Stromal cell of bone marrow (primary cell): Measurements from ENCODE around the gene TSC22D2.
"Not testable (repeated sequence)": the region's sequence is repeated elsewhere in the genome, so short reads cannot be mapped to it uniquely, and the experiment has no call there.

Experiments used
- DNase-seq: peaks from one replicate; pipeline ENCODE4 v3.0.0-alpha.2; 2012; ENCODE audit warnings: low read depth

The TSC22D2 gene

DNA sequence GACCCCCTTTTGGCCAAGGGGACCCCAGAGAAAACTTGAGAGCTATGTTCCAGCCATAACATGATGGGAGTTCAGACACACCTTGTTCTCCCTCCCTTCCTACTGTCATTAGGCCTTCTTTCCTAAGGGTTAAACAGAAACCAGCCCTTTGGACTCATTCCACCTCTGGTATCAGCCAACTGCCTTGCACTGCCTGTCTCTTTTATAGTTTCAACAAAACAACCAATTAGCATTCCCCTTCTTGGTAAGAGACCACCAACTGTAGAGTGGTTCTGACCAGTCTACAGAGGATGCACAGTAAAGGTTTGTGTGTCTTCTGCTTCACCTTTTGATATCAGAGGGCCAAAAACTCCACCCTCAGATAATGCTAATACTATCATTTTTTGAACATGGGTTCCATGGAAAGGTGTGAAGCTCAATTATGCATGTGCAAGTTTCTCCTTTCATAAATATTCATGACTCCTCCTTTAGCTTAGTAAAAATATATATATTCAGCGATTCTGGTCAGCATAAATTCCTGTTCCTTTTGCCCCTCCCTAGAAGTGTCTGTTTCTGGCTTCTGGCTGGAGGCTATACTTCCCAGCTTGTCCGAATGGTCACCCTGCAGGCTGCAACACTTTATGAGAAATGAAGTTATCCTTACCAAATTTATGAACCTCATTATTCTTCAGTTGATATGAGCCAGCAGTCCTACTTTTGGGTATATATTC is 82.3 kb downstream of the TSC22D2 start:
- DNase-seq = no peak

DNA sequence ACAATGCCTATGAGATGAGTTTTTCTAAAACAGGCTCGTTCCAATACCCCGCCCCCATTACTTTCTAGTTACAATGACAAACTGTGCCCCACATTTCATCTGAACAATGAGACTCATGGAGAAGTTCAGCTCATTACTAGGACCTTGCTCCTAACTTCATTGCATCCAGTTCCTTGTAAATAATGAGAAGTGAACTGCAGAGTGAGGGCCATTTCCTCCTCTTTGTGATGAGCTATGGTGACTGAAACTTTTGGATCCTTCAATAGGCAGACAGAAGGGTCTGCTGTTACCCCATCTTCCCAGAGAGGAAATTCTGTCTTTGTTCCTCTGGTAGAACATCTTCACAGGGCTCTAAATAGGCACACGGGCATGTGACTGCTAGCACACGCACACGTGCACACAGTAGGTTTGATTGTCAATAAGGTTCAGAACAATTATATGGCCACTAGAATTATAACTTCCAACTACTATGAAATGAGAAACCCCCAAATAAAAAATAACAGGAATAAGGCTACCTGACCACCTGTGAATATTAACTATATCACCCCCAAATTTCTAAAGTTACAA is 86.4 kb downstream of the TSC22D2 start:
- DNase-seq = no peak

DNA sequence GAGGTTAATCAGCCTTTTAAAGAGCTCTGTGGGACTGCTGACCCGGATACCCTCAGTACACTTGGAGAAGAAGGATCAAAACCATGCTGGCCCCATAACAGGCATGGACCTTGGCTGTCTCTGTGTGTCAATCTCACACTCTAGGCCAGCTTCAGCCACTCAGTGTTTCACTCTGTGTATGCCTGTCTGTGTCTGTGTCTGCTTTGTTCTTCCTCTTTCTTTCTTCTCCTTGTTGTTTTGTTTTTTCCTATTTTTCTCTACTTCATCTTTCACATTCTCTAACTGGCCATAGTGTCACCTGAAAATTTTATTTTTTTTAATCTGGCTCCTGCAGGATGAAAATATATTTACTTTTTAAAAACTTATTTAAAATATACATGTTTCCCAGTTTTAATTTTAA is 87.1 kb downstream of the TSC22D2 start:
- peak; percentile 3 for DNase-seq

DNA sequence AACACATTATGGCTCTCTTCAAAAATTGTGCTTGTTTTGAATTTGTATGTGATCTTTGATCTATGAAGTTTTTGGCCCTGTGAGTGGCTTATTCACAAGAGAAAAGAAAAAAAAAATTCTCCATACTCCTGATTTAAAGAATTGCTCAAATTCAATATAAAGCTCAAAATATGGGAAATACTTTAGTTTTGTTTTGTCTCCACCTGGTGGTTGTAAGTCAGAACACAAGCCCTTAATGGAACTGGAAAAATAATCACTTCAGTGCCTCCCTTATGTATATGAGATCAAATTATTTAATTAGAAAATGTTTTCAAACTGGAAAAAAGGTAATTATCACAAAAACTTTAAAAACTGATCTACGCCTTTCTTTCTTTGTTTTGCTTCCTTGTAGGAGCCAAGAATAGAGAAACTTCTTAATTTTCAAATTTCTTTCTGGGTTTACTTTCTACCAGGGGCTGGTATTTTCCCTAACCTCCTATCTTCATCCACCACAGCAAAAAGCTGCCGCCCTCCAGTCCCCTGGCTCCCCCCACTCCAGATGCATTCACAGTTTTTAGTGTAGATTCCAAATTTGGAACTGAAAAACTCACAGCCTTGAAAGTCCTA is 87.6 kb downstream of the TSC22D2 start:
- DNase-seq = peak; percentile 27

DNA sequence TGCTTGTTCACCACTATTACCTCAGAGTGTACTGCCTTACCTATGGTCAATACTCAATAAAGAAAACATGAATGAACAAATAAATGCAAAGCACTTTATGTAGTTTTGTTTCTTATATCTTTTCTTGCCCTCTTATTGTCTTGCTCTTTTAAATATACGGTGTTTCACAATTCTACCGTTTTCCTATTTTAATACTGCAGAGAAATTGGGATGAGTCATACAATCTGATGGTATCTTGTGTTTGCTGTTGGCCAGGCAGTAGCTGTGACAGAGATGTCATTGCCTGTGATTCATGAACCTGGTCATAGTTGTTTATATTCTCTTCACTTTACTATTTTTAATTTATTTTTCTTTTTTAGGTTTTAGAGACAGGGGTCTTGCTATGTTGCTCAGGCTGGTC is 89.9 kb downstream of the TSC22D2 start:
- DNase-seq = peak; percentile 41

DNA sequence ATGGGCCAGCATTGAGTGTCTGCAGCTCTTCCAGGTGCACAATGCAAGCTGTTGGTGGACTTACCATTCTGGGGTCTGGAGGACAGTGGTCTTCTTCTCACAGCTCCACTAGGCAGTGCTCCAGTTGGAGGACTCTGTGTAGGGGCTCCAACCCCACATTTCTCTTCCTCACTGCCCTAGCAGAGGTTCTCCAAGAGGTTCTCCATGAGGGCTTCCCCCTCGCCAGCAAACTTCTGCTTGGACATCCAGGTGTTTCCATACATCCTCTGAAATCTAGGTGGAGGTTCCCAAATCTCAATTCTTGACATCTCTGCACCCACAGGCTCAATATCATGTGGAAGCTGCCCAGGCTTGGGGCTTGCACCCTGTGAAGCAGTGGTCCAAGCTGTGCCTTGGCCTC is 92.9 kb downstream of the TSC22D2 start:
- DNase-seq = not testable (repeated sequence)

DNA sequence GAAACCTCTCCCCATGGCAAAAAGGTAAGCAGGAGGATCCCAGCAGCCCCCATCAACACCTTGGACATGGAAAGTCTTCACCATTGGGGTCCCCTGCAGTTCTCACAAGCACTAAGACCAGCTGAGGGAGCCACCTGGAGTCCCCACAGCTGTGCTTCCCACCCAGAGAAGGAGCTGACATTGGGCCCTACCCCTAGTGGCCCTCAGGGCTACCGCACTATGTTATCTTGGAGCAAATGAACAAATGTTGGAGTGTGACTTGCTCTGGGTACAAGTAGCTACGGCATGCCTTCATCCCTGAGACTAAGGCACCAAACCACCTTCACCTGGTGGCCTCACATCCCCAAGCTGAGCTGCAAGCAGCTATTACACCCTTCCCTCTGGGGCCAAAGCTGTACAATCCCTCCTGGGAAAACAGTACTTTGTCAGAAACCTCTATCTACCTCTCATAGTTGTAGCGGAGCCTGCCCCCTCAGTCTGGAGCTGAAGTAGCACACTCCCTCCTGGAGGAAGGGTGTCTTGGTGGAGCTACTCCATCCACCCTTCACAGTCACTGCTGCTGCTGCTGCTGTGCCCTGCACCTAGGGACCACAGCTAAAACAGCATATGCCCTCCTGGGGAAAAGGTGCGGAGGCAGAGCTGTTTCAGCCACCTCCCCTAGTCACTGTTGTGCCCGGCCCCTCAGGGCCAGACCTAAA is 95.5 kb downstream of the TSC22D2 start:
- DNase-seq = no peak

DNA sequence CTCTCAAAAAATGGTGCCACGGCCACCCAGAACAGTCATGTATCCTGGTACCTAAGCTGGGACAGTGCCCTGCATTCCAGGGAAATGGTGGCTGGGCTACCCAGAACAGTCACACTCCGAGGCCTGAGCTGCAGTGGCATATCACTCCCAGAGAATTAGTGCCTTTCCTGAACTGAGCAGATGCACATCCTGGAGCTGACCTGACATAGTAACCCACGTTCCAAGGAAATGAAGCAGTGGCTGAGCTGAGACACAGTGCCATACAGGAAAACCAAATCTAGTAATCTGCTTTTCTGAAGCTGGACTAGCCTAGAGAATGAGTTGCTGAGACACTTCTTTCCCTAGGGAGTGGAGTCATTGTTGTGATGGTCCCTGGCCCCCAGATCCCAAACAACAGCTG is 96.4 kb downstream of the TSC22D2 start:
- DNase-seq = no peak

DNA sequence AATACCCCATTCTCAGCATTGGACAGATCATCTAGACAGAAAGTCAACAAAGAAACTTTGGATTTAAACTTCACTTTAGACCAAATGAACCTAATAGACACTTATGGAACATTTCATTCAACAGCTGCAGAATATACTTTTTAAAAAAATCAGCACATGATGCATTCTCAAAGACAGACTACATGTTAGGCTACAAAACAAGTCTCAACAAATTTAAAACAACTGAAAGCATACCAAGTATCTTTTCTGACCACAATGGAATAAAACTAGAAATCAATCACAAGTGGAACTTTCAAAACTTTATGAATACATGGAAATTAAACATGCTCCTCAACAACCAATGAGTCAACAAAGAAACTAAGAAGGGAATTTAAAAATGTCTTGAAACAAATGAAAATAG is 100.3 kb downstream of the TSC22D2 start:
- DNase-seq = no peak

DNA sequence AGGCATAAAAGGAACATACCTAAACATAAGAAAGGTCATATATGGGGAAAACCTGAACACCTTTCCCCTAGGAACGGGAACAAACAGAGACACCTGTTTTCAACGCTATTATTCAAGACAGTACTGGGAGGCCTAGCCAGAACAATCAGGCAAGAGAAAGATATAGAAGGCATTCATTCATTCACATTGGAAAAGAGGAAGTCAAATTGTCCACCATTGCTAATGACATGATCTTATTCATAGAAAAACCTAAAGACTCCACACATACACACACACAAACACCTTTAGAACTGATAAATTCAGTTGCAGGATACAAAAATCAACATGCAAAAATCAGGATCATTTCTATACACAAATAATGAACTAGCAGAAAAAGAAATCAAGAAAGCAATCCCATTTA is 101.7 kb downstream of the TSC22D2 start:
- no peak for DNase-seq

DNA sequence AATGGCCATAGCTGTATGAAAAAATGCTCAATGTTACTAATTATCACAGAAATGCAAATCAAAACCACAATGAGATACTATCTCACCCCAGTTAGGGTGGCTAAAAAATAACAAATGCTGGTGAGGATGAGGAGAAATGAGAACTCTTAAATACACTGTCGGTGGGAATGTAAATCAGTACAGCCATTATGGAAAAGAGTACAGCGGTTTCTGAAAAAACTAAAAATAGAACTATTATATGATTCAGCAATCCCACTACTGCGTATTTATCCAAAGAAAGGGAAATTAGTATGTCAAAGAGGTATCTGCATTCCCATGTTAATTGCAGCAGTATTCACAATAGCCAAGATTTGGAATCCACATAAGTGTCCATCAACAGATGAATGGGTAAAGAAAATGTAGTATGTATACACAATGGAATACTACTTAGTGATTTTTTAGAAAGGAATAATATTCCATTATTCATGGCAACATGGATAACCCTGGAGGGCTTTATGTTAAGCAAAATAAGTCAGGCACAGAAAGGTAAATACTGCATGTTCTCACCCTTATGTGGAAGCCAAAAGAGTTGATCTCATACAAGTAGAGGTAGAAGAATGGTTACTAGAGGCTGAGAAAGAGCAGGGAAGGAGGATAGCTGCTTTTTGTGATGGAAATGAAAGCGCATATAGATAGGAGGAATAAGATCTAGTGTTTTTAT is 103.2 kb downstream of the TSC22D2 start:
- no peak for DNase-seq

DNA sequence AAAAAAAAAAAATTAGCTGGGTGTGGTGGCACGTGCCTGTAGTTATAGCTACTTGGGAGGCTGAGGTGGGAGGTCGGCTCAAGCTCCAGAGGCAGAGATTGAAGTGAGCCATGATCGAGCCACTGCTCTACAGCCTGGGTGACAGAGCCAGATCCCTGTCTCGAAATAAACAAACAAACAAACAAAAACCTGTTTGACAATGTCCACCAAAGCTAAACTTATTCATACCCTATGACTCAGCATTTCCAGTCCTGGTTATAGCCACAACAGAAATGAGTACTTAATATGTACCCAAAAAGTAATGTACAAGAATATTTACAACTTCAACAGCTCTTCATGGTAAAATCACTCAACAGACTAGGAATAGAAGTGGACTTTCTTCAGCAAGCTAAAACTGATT is 107.1 kb downstream of the TSC22D2 start:
- no peak for DNase-seq
